ENCODE data around the gene CDCP1.

DNA sequence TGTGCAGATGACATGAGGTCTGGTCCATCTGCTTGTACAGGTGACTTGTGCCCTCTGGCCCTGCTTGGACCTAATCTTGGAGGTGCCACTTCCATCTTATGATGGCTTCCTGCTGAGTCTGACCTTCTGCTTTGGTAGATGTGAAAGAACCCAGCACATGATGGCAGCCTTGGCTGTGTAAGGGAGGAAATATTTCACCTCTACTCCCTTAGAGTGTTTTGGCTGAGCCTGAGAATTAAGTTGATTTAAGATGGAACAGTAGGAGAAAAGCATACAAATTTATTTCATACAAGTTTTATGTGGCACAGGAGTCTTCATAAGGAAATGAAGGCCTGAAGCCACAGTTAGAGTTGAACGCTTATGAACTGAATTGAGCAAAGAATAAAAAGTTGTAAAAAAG, 27.6 kb upstream of the CDCP1 start:
- TF ChIP-seq POLR2AphosphoS5 (IDR thresholded peaks at IDR 0.05; ENCODE audit: low read depth) (no peak), CTCF (IDR thresholded peaks at IDR 0.05; ENCODE audit: insufficient read depth, low read length) (no peak)
- TF ChIP-seq, protein P1, sequence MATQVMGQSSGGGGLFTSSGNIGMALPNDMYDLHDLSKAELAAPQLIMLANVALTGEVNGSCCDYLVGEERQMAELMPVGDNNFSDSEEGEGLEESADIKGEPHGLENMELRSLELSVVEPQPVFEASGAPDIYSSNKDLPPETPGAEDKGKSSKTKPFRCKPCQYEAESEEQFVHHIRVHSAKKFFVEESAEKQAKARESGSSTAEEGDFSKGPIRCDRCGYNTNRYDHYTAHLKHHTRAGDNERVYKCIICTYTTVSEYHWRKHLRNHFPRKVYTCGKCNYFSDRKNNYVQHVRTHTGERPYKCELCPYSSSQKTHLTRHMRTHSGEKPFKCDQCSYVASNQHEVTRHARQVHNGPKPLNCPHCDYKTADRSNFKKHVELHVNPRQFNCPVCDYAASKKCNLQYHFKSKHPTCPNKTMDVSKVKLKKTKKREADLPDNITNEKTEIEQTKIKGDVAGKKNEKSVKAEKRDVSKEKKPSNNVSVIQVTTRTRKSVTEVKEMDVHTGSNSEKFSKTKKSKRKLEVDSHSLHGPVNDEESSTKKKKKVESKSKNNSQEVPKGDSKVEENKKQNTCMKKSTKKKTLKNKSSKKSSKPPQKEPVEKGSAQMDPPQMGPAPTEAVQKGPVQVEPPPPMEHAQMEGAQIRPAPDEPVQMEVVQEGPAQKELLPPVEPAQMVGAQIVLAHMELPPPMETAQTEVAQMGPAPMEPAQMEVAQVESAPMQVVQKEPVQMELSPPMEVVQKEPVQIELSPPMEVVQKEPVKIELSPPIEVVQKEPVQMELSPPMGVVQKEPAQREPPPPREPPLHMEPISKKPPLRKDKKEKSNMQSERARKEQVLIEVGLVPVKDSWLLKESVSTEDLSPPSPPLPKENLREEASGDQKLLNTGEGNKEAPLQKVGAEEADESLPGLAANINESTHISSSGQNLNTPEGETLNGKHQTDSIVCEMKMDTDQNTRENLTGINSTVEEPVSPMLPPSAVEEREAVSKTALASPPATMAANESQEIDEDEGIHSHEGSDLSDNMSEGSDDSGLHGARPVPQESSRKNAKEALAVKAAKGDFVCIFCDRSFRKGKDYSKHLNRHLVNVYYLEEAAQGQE (IDR thresholded peaks at IDR 0.05; ENCODE audit: insufficient replicate concordance, low read depth): no peak
